GM12872 (cell line): ENCODE results near the gene RYR1.

Source experiments
- CTCF ChIP-seq: IDR thresholded peaks from 3 replicates; pipeline ENCODE4 v1.5.1; 2011; ENCODE audit warnings: low read depth, mild to moderate bottlenecking, low read length, moderate library complexity; ENCODE audit not compliant: insufficient read depth

RYR1 gene

GRCh38 chr19:38562096-38562495, 128.6 kb downstream of the RYR1 start:
- no peak for TF ChIP-seq CTCF

- TF ChIP-seq CTCF: no peak
Observed at GRCh38 chr19:38563475-38563874, 130.0 kb downstream of the RYR1 start.

DNA sequence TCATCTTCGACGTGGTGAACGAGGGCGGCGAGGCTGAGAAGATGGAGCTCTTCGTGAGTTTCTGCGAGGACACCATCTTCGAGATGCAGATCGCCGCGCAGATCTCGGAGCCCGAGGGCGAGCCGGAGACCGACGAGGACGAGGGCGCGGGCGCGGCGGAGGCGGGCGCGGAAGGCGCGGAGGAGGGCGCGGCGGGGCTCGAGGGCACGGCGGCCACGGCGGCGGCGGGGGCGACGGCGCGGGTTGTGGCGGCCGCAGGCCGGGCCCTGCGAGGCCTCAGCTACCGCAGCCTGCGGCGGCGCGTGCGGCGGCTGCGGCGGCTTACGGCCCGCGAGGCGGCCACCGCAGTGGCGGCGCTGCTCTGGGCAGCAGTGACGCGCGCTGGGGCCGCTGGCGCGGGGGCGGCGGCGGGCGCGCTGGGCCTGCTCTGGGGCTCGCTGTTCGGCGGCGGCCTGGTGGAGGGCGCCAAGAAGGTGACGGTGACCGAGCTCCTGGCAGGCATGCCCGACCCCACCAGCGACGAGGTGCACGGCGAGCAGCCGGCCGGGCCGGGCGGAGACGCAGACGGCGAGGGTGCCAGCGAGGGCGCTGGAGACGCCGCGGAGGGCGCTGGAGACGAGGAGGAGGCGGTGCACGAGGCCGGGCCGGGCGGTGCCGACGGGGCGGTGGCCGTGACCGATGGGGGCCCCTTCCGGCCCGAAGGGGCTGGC, 131.6 kb downstream of the RYR1 start:
- no peak for TF ChIP-seq CTCF

DNA sequence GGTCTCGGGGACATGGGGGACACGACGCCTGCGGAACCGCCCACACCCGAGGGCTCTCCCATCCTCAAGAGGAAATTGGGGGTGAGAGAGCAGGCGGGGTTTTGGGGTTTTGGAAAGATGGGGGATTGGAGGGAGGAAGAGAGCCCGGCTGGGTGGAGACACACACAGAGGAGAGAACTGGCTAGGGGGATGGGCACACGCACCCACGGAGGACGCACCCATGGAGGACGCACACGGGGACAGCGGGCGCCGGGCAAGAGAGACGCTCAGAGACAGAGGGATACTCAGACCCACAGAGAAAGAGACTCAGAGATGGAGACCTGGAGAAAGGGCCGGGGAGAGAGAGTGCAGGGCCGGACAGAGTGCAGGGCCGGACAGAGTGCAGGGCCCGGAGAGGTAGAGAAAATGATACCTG, 132.2 kb downstream of the RYR1 start:
- no peak for TF ChIP-seq CTCF

DNA sequence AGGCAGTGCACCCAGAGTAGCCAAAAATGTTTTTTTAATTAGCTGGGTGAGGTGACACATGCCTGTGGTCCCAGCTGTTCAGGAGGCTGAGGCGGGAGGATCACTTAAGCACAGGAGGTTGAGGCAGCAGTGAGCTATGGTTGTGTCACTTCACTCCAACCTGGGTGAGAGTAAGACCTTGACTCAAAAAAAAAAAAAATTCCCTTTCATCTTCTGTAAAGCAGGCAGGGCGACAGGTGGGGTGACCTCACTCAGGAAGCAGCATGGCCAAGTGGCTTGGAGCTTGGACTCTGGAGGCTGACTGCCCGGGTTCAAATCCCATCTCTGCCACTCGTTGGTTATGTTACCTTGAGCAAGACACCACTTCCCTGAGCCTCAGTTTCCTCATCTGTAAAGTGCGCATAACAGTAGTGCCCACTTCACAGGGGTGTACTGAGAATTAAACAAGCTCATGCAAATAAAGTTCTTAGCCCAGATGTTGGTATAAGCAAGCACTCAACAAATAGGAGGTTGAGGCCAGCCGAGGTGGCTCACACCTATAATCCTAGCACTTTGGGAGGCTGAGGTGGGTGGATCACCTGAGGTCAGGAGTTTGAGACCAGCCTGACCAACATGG, 136.0 kb downstream of the RYR1 start:
- TF ChIP-seq CTCF: no peak

DNA sequence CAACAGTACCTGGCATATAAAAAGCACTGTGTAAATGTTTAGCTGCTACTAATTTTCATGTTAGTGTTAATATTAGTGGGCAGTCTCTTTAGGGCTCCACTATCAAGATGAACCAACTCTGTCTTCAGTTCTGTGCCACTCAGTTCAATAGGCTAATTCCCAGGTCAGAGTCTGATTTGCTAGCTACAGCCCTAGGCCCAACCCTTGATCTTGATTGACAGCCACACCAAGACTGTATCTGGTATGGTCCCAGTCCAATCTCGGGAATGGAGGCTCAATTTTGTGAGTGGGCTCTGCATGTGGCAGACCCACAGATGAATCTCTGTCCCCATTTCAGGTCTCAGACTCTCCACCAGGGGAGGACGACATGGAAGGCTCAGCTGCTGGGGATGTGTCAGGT, 138.2 kb downstream of the RYR1 start:
- no peak for TF ChIP-seq CTCF

DNA sequence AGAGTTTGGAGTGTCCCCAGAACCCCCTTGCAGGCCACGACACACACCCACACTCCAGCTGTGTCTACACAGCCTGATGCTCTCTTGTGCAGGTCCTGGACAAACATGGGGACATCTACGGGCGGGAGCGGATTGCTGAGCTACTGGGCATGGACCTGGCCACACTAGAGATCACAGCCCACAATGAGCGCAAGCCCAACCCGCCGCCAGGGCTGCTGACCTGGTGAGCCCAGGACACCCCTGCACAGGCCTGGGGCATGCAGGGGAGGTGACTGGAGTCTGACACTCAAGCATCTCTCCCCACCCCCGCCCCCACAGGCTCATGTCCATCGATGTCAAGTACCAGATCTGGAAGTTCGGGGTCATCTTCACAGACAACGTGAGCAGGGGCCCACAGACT, 144.3 kb downstream of the RYR1 start:
- no peak for TF ChIP-seq CTCF
